Tibial artery (tissue), 4 donors: Measurements from ENCODE around the gene PSAPL1.

Source experiments
- DNase-seq, 2 donors: peaks; one replicate each; pipeline ENCODE4 v3.0.0-alpha.2; 2019
- H3K27ac ChIP-seq, 2 donors: fragments of 200-600 bp; sonication (generic) in 1 of 2; 1 replicate in 1 of 2; 2 replicates in 1 of 2; pipeline ENCODE4 v1.5.1; 2018 to 2019; ENCODE audit warnings: mild to moderate bottlenecking in 1 of 2
- H3K27me3 ChIP-seq, 2 donors: fragments of 200-600 bp; sonication (generic) in 1 of 2; one replicate each; pipeline versions ENCODE4 v1.5.1 to v1.6.0; 2016 to 2019
- H3K36me3 ChIP-seq, 3 donors: fragments of 200-600 bp; sonication (generic) in 2 of 3; one replicate each; pipeline ENCODE4 v1.5.1; 2016 to 2019; ENCODE audit warnings: mild to moderate bottlenecking in 2 of 3
- H3K4me1 ChIP-seq, 4 donors: fragments of 200-600 bp; sonication (generic) in 2 of 4; 1 replicate in 3 of 4; 2 replicates in 1 of 4; pipeline ENCODE4 v1.5.1; 2016 to 2019
- H3K4me3 ChIP-seq, 2 donors: fragments of 200-600 bp; sonication (generic) in 1 of 2; 1 replicate in 1 of 2; 2 replicates in 1 of 2; pipeline ENCODE4 v1.5.1; 2018 to 2019; ENCODE audit warnings: mild to moderate bottlenecking in 2 of 2
- H3K9me3 ChIP-seq, 3 donors: fragments of 200-600 bp; sonication (generic) in 1 of 3; one replicate each; pipeline ENCODE4 v1.5.1; 2016 to 2019
- CTCF ChIP-seq, 2 experiments: fragments of 200-600 bp in 1 of 2; fragments of 450-650 bp in 1 of 2; IDR thresholded peaks; one replicate each; pipeline ENCODE4 v1.5.1; 2017 to 2019; ENCODE audit warnings: antibody characterized with exemption in 2 of 2, mild to moderate bottlenecking in 1 of 2, moderate library complexity in 1 of 2
- intact Hi-C: fragments of 100-400 bp; cut with DNase I; formaldehyde crosslinking; loops from one replicate; pipeline ENCODE4 v1.15.0; 2023; ENCODE audit warnings: low total_unique reads

The PSAPL1 gene

GRCh38 chr4:7402526-7402925 is 32.2 kb downstream of the PSAPL1 start:
- Histone ChIP-seq H3K9me3 (no peaks in the 10 kb centered on the region), H3K4me1 (no peaks in the 10 kb centered on the region), H3K27ac (no peak overlapping the region), H3K36me3 (no peaks in the 10 kb centered on the region), H3K4me3 (no peak overlapping the region), H3K27me3 (peaks cover 0 to 13% of the 10 kb centered on the region in 2 donors)
- no peak for DNase-seq
- TF ChIP-seq CTCF (IDR thresholded peaks at IDR 0.05), result no peak
- intact Hi-C loops, result no loop called here

GRCh38 chr4:7400671-7401298 is 33.9 kb downstream of the PSAPL1 start:
- intact Hi-C loops, result no loop called here
- peaks cover 0 to 17% of the 10 kb centered on the region in 2 donors for H3K27me3 ChIP-seq
- H3K36me3 ChIP-seq, result no peaks in the 10 kb centered on the region
- TF ChIP-seq CTCF (IDR thresholded peaks at IDR 0.05), result no peak
- no peak overlapping the region for H3K27ac ChIP-seq
- H3K4me1 ChIP-seq, result no peaks in the 10 kb centered on the region
- H3K4me3 ChIP-seq, result no peak overlapping the region
- DNase-seq, result no peak
- H3K9me3 ChIP-seq, result no peaks in the 10 kb centered on the region

GRCh38 chr4:7399440-7400234 is 35.1 kb downstream of the PSAPL1 start:
- Histone ChIP-seq H3K27me3 (peaks cover 0 to 20% of the 10 kb centered on the region in 2 donors), H3K4me1 (no peaks in the 10 kb centered on the region), H3K27ac (no peak overlapping the region), H3K36me3 (no peaks in the 10 kb centered on the region), H3K9me3 (no peaks in the 10 kb centered on the region), H3K4me3 (no peak overlapping the region)
- peak in 1 of 2 donors; percentile 6 for DNase-seq
- intact Hi-C loops, result no loop called here
- TF ChIP-seq CTCF (IDR thresholded peaks at IDR 0.05), result no peak

GRCh38 chr4:7398788-7399439 is 35.8 kb downstream of the PSAPL1 start:
- H3K27me3 ChIP-seq, result peaks cover 0 to 26% of the 10 kb centered on the region in 2 donors
- DNase-seq, result peak in 1 of 2 donors; percentile 1
- no peaks in the 10 kb centered on the region for H3K4me1 ChIP-seq
- no peaks in the 10 kb centered on the region for H3K9me3 ChIP-seq
- H3K4me3 ChIP-seq, result no peak overlapping the region
- no peak for TF ChIP-seq CTCF (IDR thresholded peaks at IDR 0.05)
- intact Hi-C loops, result no loop called here
- no peak overlapping the region for H3K27ac ChIP-seq
- no peaks in the 10 kb centered on the region for H3K36me3 ChIP-seq

- H3K4me1 ChIP-seq, result no peaks in the 10 kb centered on the region
- H3K36me3 ChIP-seq, result no peaks in the 10 kb centered on the region
- no peak for TF ChIP-seq CTCF (IDR thresholded peaks at IDR 0.05)
- H3K27me3 ChIP-seq, result peaks cover 0 to 32% of the 10 kb centered on the region in 2 donors
- H3K4me3 ChIP-seq, result no peak overlapping the region
- H3K27ac ChIP-seq, result no peak overlapping the region
- no peaks in the 10 kb centered on the region for H3K9me3 ChIP-seq
- intact Hi-C loops, result no loop called here
- peak; percentile 9 to 55 for DNase-seq
Measured at GRCh38 chr4:7398104-7398423, 36.7 kb downstream of the PSAPL1 start.
